ENCODE data around the gene SWT1. TPM values are rescaled to one million over a fixed set of nuclear protein-coding genes. Genes with fewer than 3 reads are reported as not detected.

Gene SWT1
- total RNA-seq, 2 experiments from 2014 or later = 2.2 to 2.4 TPM

- H3K36me3 Mint-ChIP-seq = peaks cover 38% of the 10 kb centered on the region
- H3K27me3 Mint-ChIP-seq = no peaks in the 10 kb centered on the region
- ATAC-seq (no peak), DNase-seq (no peak)
- no peak overlapping the region for H3K4me3 Mint-ChIP-seq
- H3K4me1 Mint-ChIP-seq = peaks cover 14% of the 10 kb centered on the region
- H3K27ac Mint-ChIP-seq = no peak overlapping the region
- H3K9me3 Mint-ChIP-seq (ENCODE audit: low read depth) = peaks cover 15% of the 10 kb centered on the region
- CTCF ChIA-PET = interaction anchor here (0.7 to 2.5 kb wide), 5 partner anchors 12 to 401 kb away, joined by 3 to 7 read pairs (median 3); no protein-coding TSS in a partner anchor
These were observed 167.2 kb downstream of the SWT1 start for GRCh38 chr1:185324118-185324517.

GRCh38 chr1:185325413-185325812 is 168.4 kb downstream of the SWT1 start:
- Mint-ChIP-seq H3K27ac (no peak overlapping the region), H3K36me3 (peaks cover 32% of the 10 kb centered on the region), H3K9me3 (ENCODE audit: low read depth) (peaks cover 15% of the 10 kb centered on the region), H3K27me3 (no peaks in the 10 kb centered on the region), H3K4me1 (peaks cover 8% of the 10 kb centered on the region), H3K4me3 (no peak overlapping the region)
- DNase-seq (no peak), ATAC-seq (no peak)
- CTCF ChIA-PET = interaction anchor here (0.7 to 2.5 kb wide), 4 partner anchors 11 to 235 kb away, joined by 3 to 7 read pairs (median 4); no protein-coding TSS in a partner anchor

GRCh38 chr1:185328255-185328654 is 171.3 kb downstream of the SWT1 start:
- CTCF ChIA-PET = interaction anchor here (1.2 kb wide), 1 partner anchor 9 kb away, joined by 5 read pairs; no protein-coding TSS in a partner anchor
- DNase-seq (no peak), ATAC-seq (no peak)
- no peaks in the 10 kb centered on the region for H3K27me3 Mint-ChIP-seq
- peaks cover 8% of the 10 kb centered on the region for H3K4me1 Mint-ChIP-seq
- peaks cover 17% of the 10 kb centered on the region for H3K36me3 Mint-ChIP-seq
- H3K9me3 Mint-ChIP-seq (ENCODE audit: low read depth) = peaks cover 9% of the 10 kb centered on the region
- no peak overlapping the region for H3K4me3 Mint-ChIP-seq
- H3K27ac Mint-ChIP-seq = no peak overlapping the region

GRCh38 chr1:185334182-185334581 is 177.2 kb downstream of the SWT1 start:
- no peak overlapping the region for H3K4me3 Mint-ChIP-seq
- no peak for DNase-seq
- H3K27me3 Mint-ChIP-seq = no peaks in the 10 kb centered on the region
- CTCF ChIA-PET = interaction anchor here (5.4 kb wide), 1 partner anchor 17 kb away, joined by 32 read pairs; the partner anchor contains the start of gene IVNS1ABP
- no peaks in the 10 kb centered on the region for H3K9me3 Mint-ChIP-seq (ENCODE audit: low read depth)
- no peak overlapping the region for H3K27ac Mint-ChIP-seq
- peaks cover 19% of the 10 kb centered on the region for H3K36me3 Mint-ChIP-seq
- ATAC-seq = no peak
- peaks cover 41% of the 10 kb centered on the region for H3K4me1 Mint-ChIP-seq

- no peak for ATAC-seq
- Mint-ChIP-seq H3K9me3 (ENCODE audit: low read depth) (peaks cover 2% of the 10 kb centered on the region), H3K4me1 (peaks cover 58% of the 10 kb centered on the region), H3K36me3 (peaks cover 29% of the 10 kb centered on the region), H3K4me3 (no peak overlapping the region), H3K27me3 (no peaks in the 10 kb centered on the region), H3K27ac (no peak overlapping the region)
- no peak for DNase-seq
- CTCF ChIA-PET = interaction anchor here (1.0 to 5.4 kb wide), 9 partner anchors 9 to 333 kb away, joined by 3 to 32 read pairs (median 5); partner anchors contain the start of gene IVNS1ABP
These were observed 180.3 kb downstream of the SWT1 start for GRCh38 chr1:185337246-185337645.

GRCh38 chr1:185338719-185339622 is 182.0 kb downstream of the SWT1 start:
- Mint-ChIP-seq H3K27me3 (no peaks in the 10 kb centered on the region), H3K4me3 (peak overlapping the region; percentile 32), H3K9me3 (ENCODE audit: low read depth) (peaks cover 2% of the 10 kb centered on the region), H3K27ac (peak overlapping the region; percentile 85), H3K36me3 (peaks cover 29% of the 10 kb centered on the region), H3K4me1 (peaks cover 54% of the 10 kb centered on the region)
- CTCF ChIA-PET = interaction anchor here (0.9 to 5.4 kb wide), 6 partner anchors 10 to 342 kb away, joined by 3 to 32 read pairs (median 4); partner anchors contain the start of gene IVNS1ABP
- DNase-seq (peak; percentile 94), ATAC-seq (peak; percentile 90)

- H3K4me1 Mint-ChIP-seq = peaks cover 49% of the 10 kb centered on the region
- no peak overlapping the region for H3K4me3 Mint-ChIP-seq
- H3K27ac Mint-ChIP-seq = no peak overlapping the region
- H3K9me3 Mint-ChIP-seq (ENCODE audit: low read depth) = peaks cover 2% of the 10 kb centered on the region
- CTCF ChIA-PET = no interaction called here
- H3K36me3 Mint-ChIP-seq = peaks cover 26% of the 10 kb centered on the region
- DNase-seq (no peak), ATAC-seq (no peak)
- H3K27me3 Mint-ChIP-seq = no peaks in the 10 kb centered on the region
These were observed 184.3 kb downstream of the SWT1 start for GRCh38 chr1:185341196-185341781.

Other genes with a start within 250 kb of the SWT1 start
- gene NIBAN1, start 182.7 kb upstream of the SWT1 start, total RNA-seq = 10 to 100 TPM; 55.5 to 60.8 TPM
- 10 to 100 TPM; 16.1 to 24.9 TPM for gene RNF2, start 111.6 kb upstream of the SWT1 start, total RNA-seq
- 10 to 100 TPM; 23.2 to 24.4 TPM for gene TRMT1L, start 214 bp upstream of the SWT1 start, total RNA-seq
- 100 to 1,000 TPM; 251 to 509 TPM for gene IVNS1ABP, start 160.1 kb downstream of the SWT1 start, total RNA-seq

Measured in activated CD8-positive, alpha-beta memory T cell treated with anti-CD3 and anti-CD28 coated beads, Interleukin-2, amount 10 ng/mL, durations not matched to agents 7 days and 5 days (primary cell).